Measurements from ENCODE around the gene NFS1.
A peak's percentile ranks its signal among the peaks of the same experiment; 100 is the strongest.

The NFS1 gene

DNA sequence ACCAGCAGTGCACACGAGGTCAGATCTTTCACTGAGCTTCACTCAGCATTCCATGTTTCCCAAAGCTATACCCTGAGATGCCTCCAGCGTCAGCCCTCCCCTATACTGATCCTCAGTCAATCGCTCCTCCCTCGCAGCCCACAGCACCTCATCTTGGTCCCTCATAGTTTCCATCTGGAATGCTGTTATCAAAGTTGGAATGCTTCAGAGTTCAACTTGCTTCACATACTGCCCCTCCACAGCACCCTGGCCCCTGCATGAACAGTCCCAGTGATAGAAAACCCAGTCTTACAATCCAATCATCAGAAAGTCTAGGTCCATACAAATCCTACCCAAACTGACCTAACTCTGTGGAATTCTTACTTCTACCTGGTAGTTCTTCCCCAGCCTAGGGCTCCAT, 63.5 kb downstream of the NFS1 start:
- no peak for DNase-seq

DNA sequence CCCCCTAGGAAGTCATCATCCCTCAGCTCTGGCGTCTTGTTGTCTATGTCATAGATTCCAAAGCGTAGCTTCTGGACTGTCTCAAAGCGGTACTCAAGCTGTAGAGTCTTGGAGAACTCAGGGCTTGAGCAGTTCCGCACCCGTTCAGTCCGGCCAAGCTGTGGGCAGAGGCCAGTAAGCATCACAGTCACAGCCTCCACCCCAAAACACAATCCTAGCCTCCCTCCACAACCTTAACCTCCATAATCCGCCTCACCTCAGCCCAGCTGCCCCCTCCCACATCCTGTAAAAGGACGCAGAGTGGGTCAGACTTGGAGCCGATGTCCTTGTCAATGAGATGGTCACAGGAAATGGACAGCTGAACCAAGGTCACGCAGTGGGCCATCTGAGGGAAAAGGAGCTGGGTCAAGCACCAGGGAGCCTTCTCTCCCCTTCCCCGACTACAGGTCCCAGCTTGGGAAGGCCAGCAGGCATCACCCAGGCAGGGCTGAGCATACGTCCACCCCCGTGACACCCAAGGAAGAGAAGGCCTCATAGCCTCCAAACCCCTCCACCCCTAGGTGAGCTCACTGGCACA, 66.5 kb downstream of the NFS1 start:
- DNase-seq = no peak

DNA sequence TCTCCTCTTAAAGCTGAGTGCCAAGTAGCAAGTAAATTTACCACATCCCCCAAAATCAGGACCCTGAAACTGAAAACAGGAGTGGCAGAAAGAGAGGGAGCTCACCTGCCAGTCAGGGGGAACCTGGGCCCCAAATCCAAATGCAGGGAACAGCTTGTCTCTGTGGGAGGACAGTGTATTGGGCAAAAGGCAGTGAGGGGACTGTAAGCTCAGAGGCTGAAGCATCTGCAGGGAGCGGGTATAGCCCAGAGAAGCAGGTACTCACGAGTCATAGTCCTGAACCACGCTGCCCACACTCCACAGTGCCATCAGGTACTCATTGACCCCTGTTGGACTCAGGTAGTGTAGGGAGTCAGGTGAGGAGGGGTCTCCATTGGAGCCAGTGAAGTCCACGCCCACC, 68.5 kb downstream of the NFS1 start:
- DNase-seq = no peak

DNA sequence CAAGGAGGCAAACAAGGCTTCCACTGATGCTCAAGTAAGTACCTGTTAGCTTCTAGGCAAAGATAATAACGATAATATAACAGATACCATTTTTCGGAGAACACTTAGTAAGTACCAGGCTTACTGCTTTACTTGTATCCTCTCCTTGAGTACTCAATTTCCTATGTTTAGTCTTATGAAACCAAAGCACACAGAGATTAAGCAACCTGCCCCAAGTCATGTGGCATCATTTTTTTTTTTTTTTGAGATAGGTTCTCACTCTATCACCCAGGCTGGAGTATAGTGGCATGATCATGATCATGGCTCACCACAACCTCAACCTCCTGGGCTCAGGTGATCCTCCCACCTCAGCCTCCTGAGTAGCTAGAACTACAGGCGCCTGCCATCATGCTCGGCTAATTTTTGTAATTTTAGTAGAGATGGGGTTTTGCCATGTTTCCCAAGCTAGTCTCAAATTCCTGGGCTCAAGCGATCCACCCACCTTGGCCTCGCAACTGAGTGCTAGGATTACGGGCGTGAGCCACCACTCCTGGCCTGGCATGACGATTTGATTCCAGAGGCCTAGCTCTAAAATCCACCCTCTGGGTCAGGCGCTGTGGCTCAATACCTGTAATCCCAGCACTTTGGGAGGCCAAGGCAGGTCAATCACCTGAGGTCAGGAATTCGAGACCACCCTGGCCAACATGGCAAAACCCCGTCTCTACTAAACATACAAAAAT, 69.6 kb downstream of the NFS1 start:
- no peak for DNase-seq

DNA sequence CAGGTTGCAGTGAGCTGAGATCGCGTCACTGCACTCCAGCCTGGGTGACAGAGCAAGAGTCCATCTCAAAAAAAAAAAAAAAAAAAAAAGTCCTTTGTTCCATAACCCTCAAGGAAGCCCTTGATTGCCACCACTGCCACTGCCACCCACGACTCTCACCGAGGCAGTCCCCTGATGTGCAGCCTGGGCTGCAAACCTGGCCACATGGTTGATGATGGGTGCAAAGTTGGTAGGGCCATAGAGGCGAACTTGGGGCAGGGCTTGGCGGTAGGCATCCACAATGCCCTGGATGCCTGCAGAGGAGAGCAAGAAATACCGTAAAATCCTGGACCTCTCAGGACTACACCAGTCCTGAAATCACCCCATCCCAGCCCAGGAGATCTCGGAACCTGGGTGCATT, 72.0 kb downstream of the NFS1 start:
- no peak for DNase-seq

DNA sequence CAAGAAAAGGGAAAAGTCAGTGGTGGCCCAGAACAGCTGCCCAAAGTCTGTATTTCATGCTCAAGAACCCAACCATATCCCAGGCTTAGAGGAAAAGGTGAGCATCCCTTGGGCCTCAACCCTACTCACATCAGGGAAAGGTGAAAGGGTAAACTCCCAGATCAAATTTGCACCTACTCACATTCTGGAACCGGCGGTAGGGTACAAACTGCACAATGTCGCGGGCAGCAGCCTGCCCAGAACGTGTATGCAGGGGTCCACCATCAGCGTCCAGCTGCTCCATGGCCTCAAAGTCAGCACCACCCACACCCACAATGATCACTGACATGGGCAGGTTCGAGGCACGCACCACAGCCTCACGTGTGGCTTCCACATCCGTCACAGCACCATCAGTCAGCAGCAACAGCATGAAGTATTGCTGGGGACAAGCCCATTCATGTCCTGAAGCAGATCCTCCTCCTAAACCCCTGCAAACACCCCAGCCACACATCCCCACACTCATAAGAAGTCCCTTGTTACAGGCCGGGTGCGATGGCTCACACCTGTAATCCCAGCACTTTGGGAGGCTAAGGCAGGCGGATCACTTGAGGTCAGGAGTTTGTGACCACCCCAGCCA, 72.7 kb downstream of the NFS1 start:
- no peak for DNase-seq

DNA sequence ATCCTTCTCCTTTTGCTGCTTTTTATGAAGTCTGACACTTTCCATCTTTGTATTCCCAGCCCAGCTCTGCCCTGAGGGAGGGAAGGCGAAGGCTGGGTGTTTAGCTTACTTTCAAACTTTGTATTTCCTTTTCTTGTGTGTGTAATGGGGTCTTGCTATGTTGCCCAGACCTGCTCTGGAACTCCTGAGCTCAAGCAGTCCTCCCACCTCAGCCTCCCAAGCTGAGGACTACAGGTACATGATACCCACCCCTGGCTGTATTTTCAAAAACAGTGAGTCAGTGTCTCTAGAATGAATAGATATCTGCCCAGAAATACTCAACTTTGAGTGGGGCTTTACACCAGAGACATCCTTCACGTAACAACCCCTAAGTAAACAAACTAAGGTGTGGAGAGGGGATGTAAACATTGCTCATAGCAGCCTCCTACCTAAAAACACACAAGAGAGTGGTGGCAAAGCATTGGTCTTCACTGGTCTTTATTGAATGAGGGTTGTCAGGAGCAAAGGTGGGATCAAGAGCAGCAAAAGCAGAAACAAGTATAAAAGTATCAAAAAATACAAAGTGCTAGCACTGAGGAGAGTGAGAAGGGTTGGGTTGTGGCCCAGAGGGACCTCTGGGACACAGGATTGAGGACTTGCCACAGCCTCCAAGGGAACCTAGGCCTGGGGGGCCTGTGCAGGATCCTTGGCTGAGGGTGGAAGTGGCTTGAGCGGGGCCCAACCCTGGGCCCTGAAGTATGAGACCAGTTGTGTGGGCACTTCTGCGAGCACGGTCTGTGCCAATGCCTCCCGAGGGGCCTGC, 73.4 kb downstream of the NFS1 start:
- no peak for DNase-seq

DNA sequence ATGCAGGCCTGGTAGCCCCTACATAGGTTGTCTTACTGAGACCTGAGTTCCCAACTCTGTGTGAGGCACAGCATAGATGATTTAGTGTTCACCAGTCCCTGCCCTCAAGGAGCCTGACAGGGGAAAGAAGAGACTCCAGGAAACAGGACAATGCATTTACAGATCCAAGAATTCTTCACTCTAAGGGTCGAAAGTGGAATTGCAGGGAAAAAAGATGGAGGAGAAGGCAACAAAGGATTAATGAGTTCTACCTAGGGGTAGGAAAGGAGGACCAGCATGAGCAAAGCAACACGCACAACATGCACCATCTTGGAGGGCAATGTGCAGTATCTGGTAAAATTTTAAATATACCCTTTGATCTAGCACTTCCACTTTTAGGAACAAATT, 77.6 kb downstream of the NFS1 start:
- DNase-seq = no peak

DNA sequence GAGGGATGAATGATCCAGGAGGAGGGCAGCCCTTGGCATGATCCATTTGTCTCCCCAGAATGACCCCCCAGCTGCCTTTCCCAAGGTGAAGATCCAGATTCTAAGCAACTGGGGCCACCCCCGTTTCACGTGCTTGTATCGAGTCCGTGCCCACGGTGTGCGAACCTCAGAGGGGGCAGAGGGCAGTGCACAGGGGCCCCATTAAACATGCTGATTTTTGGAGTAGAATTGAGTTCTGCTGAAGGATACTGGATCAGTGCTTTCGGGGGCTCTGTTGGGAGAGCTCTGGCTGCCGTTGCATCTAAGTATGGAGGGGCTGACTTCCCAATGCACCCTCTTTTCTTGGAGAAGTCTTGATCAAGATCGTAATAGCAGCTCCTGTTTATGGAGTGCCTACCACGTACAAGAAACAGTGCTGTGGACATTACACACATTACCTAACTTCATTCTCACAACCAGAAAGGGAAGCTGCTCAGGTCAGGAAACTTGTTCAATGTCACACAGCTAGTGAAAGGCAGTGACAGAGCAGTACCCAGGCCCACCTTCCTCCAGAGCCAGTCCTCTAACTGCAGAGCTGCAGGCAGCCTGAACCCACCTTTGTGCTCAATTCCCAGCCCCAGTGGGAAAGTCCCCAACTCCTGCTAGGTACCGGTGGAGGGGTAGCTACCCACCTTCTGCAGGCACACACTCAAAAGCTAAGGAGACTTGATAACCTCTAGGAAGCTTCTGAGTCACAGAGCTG, 78.2 kb downstream of the NFS1 start:
- DNase-seq = no peak

DNA sequence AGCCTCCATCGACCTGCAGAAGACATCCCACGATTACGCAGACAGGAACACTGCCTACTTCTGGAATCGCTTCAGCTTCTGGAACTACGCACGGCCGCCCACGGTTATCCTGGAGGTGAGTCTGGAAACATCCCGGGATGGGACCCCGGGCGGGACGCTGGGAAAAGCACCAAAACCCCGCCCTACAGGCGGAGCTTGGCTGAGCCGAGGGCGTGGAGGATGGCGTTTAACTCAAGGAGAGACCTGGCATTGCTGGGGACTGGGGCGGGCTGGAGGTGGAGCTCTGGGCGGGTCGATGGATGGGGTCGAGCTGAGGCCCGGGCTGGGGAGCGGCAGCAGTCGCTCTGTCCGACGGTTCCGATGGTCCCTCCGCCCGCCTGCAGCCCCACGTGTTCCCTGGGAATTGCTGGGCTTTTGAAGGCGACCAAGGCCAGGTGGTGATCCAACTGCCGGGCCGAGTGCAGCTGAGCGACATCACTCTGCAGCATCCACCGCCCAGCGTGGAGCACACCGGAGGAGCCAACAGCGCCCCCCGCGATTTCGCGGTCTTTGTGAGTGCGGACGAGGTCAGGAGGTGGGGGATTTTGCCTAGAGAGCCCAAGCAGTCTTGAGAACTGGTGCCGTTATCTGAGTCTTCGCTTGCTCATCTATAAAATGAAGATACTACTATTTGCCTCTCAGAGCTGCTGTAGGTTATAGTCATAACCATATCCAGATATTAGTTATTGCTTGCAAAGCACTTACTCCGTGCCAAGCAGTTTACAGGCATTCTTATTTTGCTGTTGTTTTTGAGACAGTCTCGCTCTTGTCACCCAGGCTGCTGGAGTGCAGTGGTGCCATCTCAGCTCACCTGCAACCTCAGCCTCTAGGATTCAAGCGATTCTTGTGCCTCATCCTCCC, 79.7 kb downstream of the NFS1 start:
- DNase-seq = peak; percentile 64

DNA sequence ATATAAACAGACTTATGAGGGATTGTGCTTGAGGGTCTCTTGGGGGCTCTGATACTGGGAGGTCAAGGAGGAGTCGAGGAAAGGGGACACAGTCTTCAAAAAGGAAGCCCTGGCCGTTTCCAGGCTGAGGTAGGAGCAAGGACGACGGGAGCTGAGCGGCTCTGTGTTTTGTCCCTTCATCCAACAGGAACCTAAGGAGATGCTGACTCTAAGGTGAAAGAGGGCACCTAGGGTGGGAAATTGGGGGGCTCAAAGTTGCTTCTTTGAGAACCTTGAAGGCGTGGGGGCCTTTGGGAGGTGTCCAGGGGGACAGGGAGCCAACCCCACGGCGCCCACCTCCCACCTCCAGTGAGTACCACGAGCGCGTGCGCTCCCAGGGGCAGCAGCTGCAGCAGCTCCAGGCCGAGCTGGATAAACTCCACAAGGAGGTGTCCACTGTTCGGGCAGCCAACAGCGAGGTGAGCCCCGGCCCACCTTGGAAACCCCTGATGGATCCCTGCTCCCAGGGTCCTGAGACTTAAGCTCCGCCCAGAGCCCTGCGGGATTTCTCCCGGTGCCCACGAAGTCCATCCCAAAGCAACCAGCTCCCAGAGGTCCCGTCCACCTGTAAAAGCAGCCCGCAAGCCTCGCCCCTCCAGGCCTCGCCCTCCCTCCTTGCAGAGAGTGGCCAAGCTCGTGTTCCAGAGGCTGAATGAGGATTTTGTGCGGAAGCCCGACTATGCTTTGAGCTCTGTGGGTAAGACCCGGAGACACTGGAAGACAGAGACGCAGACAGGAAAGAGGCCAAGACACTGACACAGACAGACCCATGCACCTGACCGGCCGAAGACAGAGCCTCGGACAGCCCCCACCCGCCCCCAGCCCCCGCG, 80.7 kb downstream of the NFS1 start:
- no peak for DNase-seq

Data from COR-L47 (cell line).